GM21528 (cell line): ENCODE data around the gene HGF.
"Not testable (repeated sequence)": the region's sequence is repeated elsewhere in the genome, so short reads cannot be mapped to it uniquely, and the experiment has no call there.

Experiments
- ATAC-seq: cut with Tn5 transposase; IDR thresholded peaks from one replicate; pipeline ENCODE4 v1.9.1; 2021; ENCODE audit warnings: mild to moderate bottlenecking, moderate library complexity; ENCODE audit not compliant: unreplicated experiment, low FRiP score

The HGF gene

GRCh38 chr7:81725003-81725811, 44.6 kb downstream of the HGF start:
- no peak for ATAC-seq

- not testable (repeated sequence) for ATAC-seq
Observed at GRCh38 chr7:81722250-81722649, 47.6 kb downstream of the HGF start.

GRCh38 chr7:81721437-81721836, 48.4 kb downstream of the HGF start:
- ATAC-seq = no peak

GRCh38 chr7:81719865-81720264, 50.0 kb downstream of the HGF start:
- ATAC-seq = no peak

- ATAC-seq = no peak
Observed at GRCh38 chr7:81715984-81716588, 53.8 kb downstream of the HGF start.

GRCh38 chr7:81714306-81714705, 55.5 kb downstream of the HGF start:
- ATAC-seq = no peak

GRCh38 chr7:81710751-81711150, 59.1 kb downstream of the HGF start:
- ATAC-seq = no peak

- ATAC-seq = no peak
Observed at GRCh38 chr7:81709836-81710235, 60.0 kb downstream of the HGF start.

- no peak for ATAC-seq
Observed at GRCh38 chr7:81707966-81708365, 61.9 kb downstream of the HGF start.

GRCh38 chr7:81707196-81707595, 62.7 kb downstream of the HGF start:
- no peak for ATAC-seq

- no peak for ATAC-seq
Observed at GRCh38 chr7:81705206-81705605, 64.6 kb downstream of the HGF start.

- no peak for ATAC-seq
Observed at GRCh38 chr7:81704595-81704994, 65.3 kb downstream of the HGF start.

- ATAC-seq = no peak
Observed at GRCh38 chr7:81698965-81699364, 70.9 kb downstream of the HGF start.

- ATAC-seq = no peak
Observed at GRCh38 chr7:81694711-81695110, 75.1 kb downstream of the HGF start.

GRCh38 chr7:81693894-81694293, 76.0 kb downstream of the HGF start:
- ATAC-seq = no peak

GRCh38 chr7:81693080-81693479, 76.8 kb downstream of the HGF start:
- no peak for ATAC-seq

- ATAC-seq = no peak
Observed at GRCh38 chr7:81692146-81692905, 77.5 kb downstream of the HGF start.

- ATAC-seq = no peak
Observed at GRCh38 chr7:81691199-81691821, 78.5 kb downstream of the HGF start.

GRCh38 chr7:81690688-81691087, 79.2 kb downstream of the HGF start:
- no peak for ATAC-seq

GRCh38 chr7:81690251-81690650, 79.6 kb downstream of the HGF start:
- no peak for ATAC-seq
